HG02610 (cell line): Measurements from ENCODE around the gene DLG2.

Experiments used
- ATAC-seq: cut with Tn5 transposase; IDR thresholded peaks from one replicate; pipeline ENCODE4 v1.9.1; 2021; ENCODE audit warnings: mild to moderate bottlenecking, moderate library complexity; ENCODE audit not compliant: unreplicated experiment

The DLG2 gene

DNA sequence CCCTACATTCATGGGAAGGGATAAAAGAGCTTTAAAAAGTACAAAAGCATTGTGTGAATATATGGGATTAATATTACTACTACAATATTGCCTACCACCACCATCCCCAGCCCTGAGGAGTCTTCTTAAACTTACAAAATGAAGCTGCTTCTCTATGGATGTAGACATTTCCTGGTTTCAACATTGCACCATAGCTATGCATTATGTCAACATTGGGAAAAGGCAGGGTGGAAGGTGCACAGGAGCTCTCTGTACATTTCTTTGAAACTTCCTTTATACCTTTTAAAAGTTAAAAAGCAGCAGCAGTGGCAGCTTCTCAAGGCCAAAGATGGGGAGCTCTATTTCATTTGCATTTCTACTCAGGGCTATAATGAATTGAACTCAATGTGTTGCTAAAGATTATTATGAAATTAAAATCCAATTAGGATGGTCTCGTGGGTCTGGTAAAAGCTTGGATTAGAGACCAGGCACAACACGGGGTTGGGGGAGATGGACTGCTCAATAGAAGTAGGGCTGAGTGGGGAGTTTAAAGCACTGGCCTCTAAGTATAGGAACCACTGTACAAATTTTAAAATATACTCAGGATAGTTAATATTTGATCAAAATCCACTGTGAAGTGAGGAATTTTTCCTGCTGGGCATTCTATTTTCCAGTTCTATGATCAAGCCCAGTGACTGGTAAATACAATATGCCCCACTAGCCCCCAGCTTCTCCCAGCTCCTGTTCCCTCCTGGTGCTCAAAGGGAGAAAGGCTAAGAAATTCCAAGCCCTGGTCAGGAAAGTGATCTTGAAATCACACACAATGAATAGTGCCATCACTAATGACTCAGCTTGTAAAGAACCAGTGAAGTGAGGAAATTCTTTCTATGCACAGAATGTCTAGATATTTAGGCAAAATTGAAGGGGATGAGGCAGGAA lies 1978.3 kb downstream of the DLG2 start:
- no peak for ATAC-seq

- no peak for ATAC-seq
Observed at GRCh38 chr11:83645561-83645960, 1981.6 kb downstream of the DLG2 start.

DNA sequence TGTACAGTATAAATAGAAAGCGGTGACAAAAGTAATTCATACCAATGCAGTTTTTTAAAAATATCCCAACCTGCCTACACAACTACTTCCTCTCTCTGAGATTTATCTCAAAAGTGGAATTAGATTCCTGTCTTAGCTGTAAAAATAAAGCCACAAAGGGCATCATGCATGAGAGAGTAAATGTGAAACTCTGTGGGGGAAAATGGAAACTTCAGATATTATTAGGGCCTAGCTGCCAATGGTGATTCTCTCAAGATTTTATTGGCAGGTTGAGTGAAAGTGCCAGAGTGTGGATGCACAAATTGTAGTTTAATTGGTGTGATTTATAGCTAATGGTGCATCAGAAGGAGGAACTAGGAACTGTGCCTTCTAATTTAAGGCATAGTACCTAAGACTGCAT lies 1984.0 kb downstream of the DLG2 start:
- ATAC-seq = no peak

DNA sequence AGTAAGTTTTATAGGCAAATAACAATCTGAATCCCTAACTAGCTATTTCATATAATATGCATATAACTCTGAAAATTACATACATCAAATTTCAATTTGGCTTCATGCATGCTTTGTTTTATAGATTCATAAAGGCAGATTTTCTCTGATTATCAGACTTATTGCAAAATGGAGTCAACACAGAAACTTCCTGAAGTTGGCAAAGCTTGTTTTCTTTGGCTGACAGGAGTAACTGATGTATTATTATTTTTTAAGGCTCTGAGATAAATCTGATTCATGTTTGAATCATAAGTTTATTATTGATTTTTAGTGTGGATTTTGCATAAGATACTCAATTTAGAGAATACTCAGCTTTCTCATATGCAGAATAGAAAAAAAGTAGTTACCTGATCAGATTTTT lies 1984.6 kb downstream of the DLG2 start:
- ATAC-seq = no peak

GRCh38 chr11:83641511-83641910 lies 1985.6 kb downstream of the DLG2 start:
- ATAC-seq = no peak

GRCh38 chr11:83639995-83640758 lies 1987.0 kb downstream of the DLG2 start:
- ATAC-seq = no peak

DNA sequence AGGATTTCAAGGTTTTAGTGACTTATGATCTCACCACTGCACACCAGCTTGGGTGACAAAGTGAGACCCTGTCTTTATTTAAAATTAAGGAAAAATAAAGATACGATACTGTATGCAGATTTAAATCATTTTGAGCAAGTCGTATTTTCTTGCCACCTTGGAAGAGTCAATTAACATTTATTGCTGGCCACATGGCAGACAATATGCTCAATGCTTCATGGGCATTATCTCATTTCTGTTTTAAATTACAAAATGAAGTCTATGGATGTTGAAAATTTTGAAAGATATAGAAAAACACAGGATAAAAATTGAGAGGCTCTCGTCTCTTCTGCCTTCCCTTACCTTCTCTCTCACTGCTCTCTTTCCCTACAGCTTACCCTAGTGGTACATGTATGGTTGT lies 1992.0 kb downstream of the DLG2 start:
- no peak for ATAC-seq

GRCh38 chr11:83630211-83630610 lies 1996.9 kb downstream of the DLG2 start:
- ATAC-seq = no peak

GRCh38 chr11:83629775-83630174 lies 1997.4 kb downstream of the DLG2 start:
- no peak for ATAC-seq

- ATAC-seq = no peak
Observed at GRCh38 chr11:83628622-83629355, 1998.4 kb downstream of the DLG2 start.

DNA sequence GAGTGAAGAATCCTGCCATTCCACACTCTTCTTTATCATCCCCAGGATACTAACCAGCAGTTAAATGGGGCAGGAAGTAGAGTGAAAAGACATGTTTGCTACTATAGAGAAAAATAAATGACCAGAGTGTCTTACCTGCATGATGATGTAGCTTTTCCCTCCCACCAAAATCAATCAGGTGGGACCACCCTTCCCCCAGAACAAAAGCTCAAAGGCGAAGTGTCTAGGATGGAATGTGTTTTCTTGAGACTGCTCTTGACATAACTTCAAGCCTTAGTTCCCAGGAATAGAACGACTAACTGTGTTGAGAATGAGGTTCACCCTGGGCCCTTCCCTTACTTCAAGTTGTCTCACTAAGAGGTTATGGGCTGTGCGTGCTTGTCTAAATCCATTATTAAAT lies 2001.8 kb downstream of the DLG2 start:
- no peak for ATAC-seq

GRCh38 chr11:83617671-83618070 lies 2009.5 kb downstream of the DLG2 start:
- no peak for ATAC-seq

GRCh38 chr11:83613767-83614121 lies 2013.4 kb downstream of the DLG2 start:
- ATAC-seq = peak; percentile 28

DNA sequence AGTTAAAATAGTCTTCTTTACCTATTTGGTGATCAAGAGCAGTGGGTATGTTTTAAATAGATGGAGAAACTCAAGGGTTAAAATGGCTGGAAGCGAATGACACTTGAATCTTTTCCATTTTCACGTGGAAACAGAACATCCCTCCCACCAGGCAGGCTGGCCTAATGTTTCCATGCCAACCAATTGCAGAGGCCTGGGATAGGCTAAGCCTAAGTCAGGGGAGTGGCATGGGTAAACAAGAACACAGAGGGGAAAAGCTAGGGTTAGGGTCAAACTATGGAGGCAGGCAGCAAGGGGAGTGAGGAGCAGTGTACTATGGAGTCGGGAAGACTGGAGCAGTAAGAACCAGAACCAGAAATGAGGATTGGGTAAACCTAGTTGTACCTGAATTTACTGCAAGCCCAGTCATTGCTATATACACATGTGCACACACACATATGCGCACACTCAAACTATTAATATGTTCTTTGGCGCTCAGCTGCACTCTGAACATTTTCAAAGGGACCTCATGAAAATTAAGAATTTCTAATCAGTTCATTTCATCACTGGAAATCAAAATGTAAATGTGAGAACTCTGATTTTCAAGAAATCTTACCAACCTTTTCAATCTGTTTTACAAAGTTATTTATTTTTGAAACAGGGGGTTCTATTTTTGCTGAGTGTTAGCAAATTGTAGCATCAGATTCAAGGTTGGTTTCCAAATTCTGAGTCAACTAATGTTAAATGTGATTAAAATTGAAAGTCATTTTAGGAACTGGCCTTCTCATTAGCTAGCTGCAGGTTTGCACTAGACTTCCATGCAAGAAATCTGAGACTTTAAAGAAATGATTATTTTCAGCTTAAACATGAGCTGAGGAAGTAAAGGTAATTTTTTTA lies 2014.0 kb downstream of the DLG2 start:
- ATAC-seq = peak; percentile 96

- ATAC-seq = no peak
Observed at GRCh38 chr11:83611600-83611999, 2015.5 kb downstream of the DLG2 start.

GRCh38 chr11:83611031-83611430 lies 2016.1 kb downstream of the DLG2 start:
- no peak for ATAC-seq

DNA sequence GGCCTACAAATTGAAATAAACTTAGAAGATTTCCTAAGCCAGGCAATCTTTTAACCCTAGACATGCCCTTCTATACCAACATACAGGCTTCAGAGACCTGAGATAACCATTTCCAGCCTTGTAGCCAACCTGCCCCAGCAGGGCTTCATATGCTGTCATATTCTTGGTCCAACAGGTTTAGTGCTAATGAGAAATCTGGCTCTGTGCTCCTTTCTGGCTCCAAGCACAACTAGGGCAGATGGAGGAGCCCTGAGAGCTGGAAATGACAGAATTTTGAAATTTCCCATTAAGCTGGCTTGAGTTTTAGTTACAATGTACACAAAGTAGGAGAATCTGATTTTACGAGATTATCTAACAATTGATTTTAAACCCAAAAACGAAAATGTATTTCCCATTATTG lies 2018.0 kb downstream of the DLG2 start:
- no peak for ATAC-seq

DNA sequence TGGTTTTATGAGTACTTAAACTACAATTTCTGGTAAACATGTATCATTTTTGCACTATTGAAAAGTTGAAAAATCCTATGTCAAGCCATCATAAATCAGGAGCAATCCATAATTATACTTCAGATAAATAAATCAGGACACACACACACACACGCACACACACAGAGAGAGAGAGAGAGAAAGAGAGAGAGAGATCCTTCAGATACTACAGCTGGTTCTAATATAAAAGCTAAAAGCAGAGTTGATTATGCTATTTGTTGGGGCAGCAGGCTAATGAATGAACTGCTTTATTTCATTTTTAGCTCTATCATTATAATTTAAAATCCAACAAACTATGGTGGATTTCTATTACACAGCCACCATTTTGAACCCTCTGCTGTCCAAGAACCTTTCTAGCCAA lies 2018.6 kb downstream of the DLG2 start:
- ATAC-seq = no peak

DNA sequence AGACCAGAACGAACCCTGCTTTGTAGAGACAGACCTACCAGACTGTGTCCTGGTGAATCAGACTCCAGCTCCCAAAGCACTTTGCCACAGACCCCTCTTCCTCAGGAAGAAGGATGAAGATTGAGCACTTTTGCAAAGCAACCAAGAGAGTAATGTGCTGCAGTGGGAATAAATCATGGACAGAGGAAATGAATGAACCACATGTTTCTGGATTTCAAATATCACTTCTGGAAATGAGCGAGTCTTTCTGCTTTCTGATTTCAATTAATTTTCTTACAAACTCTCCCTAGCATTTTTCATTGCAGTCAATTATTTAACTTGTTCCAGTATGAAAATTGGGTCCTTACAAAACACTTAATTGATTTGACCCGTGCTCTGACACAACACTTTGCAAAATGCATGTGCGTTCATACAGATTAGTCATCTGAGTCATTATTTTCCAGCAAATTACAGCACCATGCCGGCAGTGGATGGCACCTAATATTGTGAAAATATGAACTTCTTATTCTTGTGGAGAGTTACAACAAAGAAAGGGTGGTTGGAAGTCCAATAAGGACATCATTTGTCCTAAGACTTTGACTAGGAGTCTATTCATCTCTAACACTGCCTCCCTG lies 2025.1 kb downstream of the DLG2 start:
- no peak for ATAC-seq
